Ovary (tissue), 3 donors: ENCODE data around the gene ZBTB14.

Experiments
- CTCF ChIP-seq, 3 donors: fragments of 450-650 bp in 2 of 3; fragments of 200-600 bp in 1 of 3; IDR thresholded peaks; one replicate each; pipeline versions ENCODE4 v1.5.1 to v1.8.0; 2016 to 2022; ENCODE audit warnings: antibody characterized with exemption in 3 of 3, mild to moderate bottlenecking in 1 of 3
- EP300 ChIP-seq: sonication (generic); formaldehyde crosslinking; IDR thresholded peaks from one replicate; pipeline ENCODE4 v1.6.1; 2017; ENCODE audit warnings: antibody characterized with exemption
- donor health status: DM: no; HTN: no; CAD: no.

- no peak for TF ChIP-seq CTCF (IDR thresholded peaks at IDR 0.05)
- TF ChIP-seq EP300: no peak
Observed at GRCh38 chr18:5317186-5317585, 21.7 kb upstream of the ZBTB14 start.
